Measurements from ENCODE around the gene KRTAP1-1. TPM values are rescaled to one million over a fixed set of nuclear protein-coding genes. Genes with fewer than 3 reads are reported as not detected.

KRTAP1-1 gene
- total RNA-seq, 1 donor: 2.2 TPM

DNA sequence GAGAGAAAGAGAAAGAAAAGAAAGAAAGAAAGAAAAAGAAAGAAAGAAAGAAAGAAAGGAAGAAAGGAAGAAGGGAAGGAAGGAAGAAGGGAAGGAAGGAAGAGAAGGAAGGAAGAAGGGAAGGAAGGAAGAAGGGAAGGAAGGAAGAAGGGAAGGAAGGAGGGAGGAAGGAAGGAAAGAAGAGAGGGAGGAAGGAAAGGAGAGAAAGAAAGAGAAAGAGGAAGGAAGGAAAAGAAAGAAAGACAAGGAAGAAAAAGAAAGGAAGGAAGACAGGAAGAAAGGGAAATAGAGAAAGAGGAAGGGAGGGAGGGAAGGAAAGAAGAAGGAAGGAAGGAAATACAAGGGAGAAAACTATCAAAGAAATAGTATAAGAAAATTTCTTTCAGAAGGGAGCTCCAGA is 35.5 kb upstream of the KRTAP1-1 start:
- H3K4me2 ChIP-seq (ENCODE audit: insufficient read depth, low read length): no peak overlapping the region
- H2AFZ ChIP-seq (ENCODE audit: low read length): no peak overlapping the region
- no peaks in the 10 kb centered on the region for H3K27me3 ChIP-seq (ENCODE audit: insufficient read depth, low read length)
- H3K9me3 ChIP-seq (ENCODE audit: low read depth, low read length): no peaks in the 10 kb centered on the region
- H3K27ac ChIP-seq (ENCODE audit: low read depth, low read length): no peak overlapping the region
- H3K4me1 ChIP-seq (ENCODE audit: insufficient read depth, low read length): peaks cover 3% of the 10 kb centered on the region
- no peaks in the 10 kb centered on the region for H4K20me1 ChIP-seq (ENCODE audit: insufficient read depth, low read length)
- no peak for TF ChIP-seq CTCF (IDR thresholded peaks at IDR 0.05; ENCODE audit: extremely low read depth, low read depth, low read length)
- H3K4me3 ChIP-seq (ENCODE audit: insufficient read depth, low read length): no peak overlapping the region
- H3K79me2 ChIP-seq (ENCODE audit: insufficient read depth, low read length): no peaks in the 10 kb centered on the region
- no peaks in the 10 kb centered on the region for H3K36me3 ChIP-seq (ENCODE audit: insufficient read depth, low read length)
- no peak for DNase-seq (ENCODE audit: insufficient read length, low spot score, missing footprints)

DNA sequence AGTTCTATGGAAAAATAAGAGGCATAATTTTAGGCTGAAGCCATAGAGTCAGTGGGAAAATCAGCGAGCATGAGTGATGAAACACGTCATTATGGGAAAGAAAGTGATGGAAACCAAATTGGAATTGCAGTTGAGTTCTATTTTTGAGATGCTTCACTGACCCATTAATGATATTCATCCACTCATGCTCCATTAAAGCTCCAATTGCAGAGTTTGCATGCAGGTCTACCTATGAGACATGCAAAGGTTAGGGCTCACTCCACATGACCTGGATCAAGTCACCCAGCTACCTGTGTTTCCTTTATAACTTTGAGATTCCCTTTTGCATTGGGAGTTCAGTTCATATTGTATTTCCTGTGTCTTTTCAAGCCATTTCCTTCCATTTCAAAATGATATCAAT is 32.4 kb upstream of the KRTAP1-1 start:
- H2AFZ ChIP-seq (ENCODE audit: low read length): no peak overlapping the region
- H3K4me1 ChIP-seq (ENCODE audit: insufficient read depth, low read length): peaks cover 3% of the 10 kb centered on the region
- H3K4me3 ChIP-seq (ENCODE audit: insufficient read depth, low read length): no peak overlapping the region
- H3K27me3 ChIP-seq (ENCODE audit: insufficient read depth, low read length): no peaks in the 10 kb centered on the region
- H4K20me1 ChIP-seq (ENCODE audit: insufficient read depth, low read length): no peaks in the 10 kb centered on the region
- H3K36me3 ChIP-seq (ENCODE audit: insufficient read depth, low read length): no peaks in the 10 kb centered on the region
- H3K79me2 ChIP-seq (ENCODE audit: insufficient read depth, low read length): no peaks in the 10 kb centered on the region
- no peak for TF ChIP-seq CTCF (IDR thresholded peaks at IDR 0.05; ENCODE audit: extremely low read depth, low read depth, low read length)
- no peak overlapping the region for H3K4me2 ChIP-seq (ENCODE audit: insufficient read depth, low read length)
- no peak overlapping the region for H3K27ac ChIP-seq (ENCODE audit: low read depth, low read length)
- H3K9me3 ChIP-seq (ENCODE audit: low read depth, low read length): no peaks in the 10 kb centered on the region
- DNase-seq (ENCODE audit: insufficient read length, low spot score, missing footprints): no peak

DNA sequence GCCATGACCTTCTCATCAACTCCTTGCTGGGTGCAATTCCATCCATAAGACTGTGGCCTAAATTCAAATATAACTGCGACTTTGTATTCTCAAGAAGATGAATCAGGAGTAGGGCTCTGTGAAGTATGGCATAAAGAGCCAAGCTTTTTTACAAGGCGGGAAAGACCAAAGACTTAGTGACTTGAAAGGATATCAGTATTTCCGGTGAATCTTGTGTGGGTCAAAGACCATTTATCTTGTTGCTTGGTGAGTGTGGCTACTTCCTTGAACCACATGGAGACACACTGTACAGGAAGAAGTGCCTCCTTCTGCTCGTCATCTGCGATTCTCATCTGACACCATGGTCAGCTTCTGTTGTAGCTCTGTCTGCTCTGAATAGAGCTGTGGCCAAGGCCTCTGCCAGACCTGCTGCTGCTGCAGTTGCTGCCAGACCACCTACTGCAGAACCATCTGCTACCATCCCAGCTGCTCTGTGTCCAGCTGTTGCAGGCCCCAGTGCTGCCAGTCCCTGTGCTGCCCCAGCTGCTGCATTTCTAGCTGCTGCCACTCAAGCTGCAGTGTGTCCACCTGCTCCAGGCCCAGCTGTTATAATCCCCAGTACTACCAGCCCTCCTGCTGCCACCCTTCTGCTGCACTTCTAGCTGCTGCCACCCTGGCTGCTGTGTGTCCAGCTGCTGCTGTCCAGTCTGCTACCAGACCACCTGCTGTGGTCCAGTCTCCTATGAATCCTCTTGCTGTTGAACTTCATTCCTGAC is 30.5 kb upstream of the KRTAP1-1 start:
- no peak for TF ChIP-seq CTCF (IDR thresholded peaks at IDR 0.05; ENCODE audit: extremely low read depth, low read depth, low read length)
- no peak overlapping the region for H3K4me2 ChIP-seq (ENCODE audit: insufficient read depth, low read length)

DNA sequence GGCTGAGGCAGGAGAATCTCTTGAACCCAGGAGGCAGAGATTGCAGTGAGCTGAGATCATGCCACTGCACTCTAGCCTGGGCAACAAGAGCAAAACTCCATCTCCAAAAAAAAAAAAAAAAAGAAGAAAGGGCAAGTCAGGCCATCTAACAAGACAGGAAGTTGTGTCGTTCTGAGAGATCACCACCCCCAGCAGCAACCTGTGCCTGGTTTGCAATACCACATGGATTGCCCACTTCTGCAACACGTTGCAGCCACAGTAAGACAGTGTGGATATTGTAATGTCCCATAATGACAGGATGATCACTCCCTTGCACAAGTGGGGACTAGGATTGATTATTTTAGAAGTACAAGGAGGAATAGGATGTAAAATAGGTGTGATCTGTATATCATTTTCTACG is 27.8 kb upstream of the KRTAP1-1 start:
- no peak for TF ChIP-seq CTCF (IDR thresholded peaks at IDR 0.05; ENCODE audit: extremely low read depth, low read depth, low read length)

More for the DNA sequence above, 30.5 kb upstream of the KRTAP1-1 start:
- peaks cover 3% of the 10 kb centered on the region for H3K4me1 ChIP-seq (ENCODE audit: insufficient read depth, low read length)
- H4K20me1 ChIP-seq (ENCODE audit: insufficient read depth, low read length): no peaks in the 10 kb centered on the region
- H2AFZ ChIP-seq (ENCODE audit: low read length): peak overlapping the region; percentile 4
- H3K9me3 ChIP-seq (ENCODE audit: low read depth, low read length): no peaks in the 10 kb centered on the region
- no peak overlapping the region for H3K27ac ChIP-seq (ENCODE audit: low read depth, low read length)
- H3K27me3 ChIP-seq (ENCODE audit: insufficient read depth, low read length): no peaks in the 10 kb centered on the region
- no peak for DNase-seq (ENCODE audit: insufficient read length, low spot score, missing footprints)
- H3K36me3 ChIP-seq (ENCODE audit: insufficient read depth, low read length): no peaks in the 10 kb centered on the region
- no peak overlapping the region for H3K4me3 ChIP-seq (ENCODE audit: insufficient read depth, low read length)
- H3K79me2 ChIP-seq (ENCODE audit: insufficient read depth, low read length): no peaks in the 10 kb centered on the region

More for the DNA sequence above, 27.8 kb upstream of the KRTAP1-1 start:
- DNase-seq (ENCODE audit: insufficient read length, low spot score, missing footprints): no peak
- Histone ChIP-seq H3K27ac (ENCODE audit: low read depth, low read length) (no peak overlapping the region), H4K20me1 (ENCODE audit: insufficient read depth, low read length) (no peaks in the 10 kb centered on the region), H3K27me3 (ENCODE audit: insufficient read depth, low read length) (no peaks in the 10 kb centered on the region), H3K4me2 (ENCODE audit: insufficient read depth, low read length) (no peak overlapping the region), H3K4me3 (ENCODE audit: insufficient read depth, low read length) (no peak overlapping the region), H3K4me1 (ENCODE audit: insufficient read depth, low read length) (peaks cover 5% of the 10 kb centered on the region), H3K79me2 (ENCODE audit: insufficient read depth, low read length) (no peaks in the 10 kb centered on the region), H3K9me3 (ENCODE audit: low read depth, low read length) (no peaks in the 10 kb centered on the region), H2AFZ (ENCODE audit: low read length) (no peak overlapping the region), H3K36me3 (ENCODE audit: insufficient read depth, low read length) (no peaks in the 10 kb centered on the region)

Measured in osteoblast (primary cell).